HG03025 (cell line): Measurements from ENCODE around the gene PWWP2B.

Experiments
- ATAC-seq: cut with Tn5 transposase; IDR thresholded peaks from one replicate; pipeline ENCODE4 v1.9.1; 2021; ENCODE audit warnings: mild to moderate bottlenecking, moderate library complexity; ENCODE audit not compliant: unreplicated experiment, low FRiP score

Gene PWWP2B

GRCh38 chr10:132416566-132417256 lies 19.7 kb downstream of the PWWP2B start:
- no peak for ATAC-seq

GRCh38 chr10:132417257-132417910 lies 20.4 kb downstream of the PWWP2B start:
- no peak for ATAC-seq

GRCh38 chr10:132417957-132418441 lies 21.0 kb downstream of the PWWP2B start:
- ATAC-seq = no peak

- ATAC-seq = no peak
Observed at GRCh38 chr10:132418527-132419416, 21.8 kb downstream of the PWWP2B start.

- ATAC-seq = no peak
Observed at GRCh38 chr10:132419538-132420468, 22.8 kb downstream of the PWWP2B start.

GRCh38 chr10:132420469-132420980 lies 23.5 kb downstream of the PWWP2B start:
- ATAC-seq = no peak

GRCh38 chr10:132420981-132421846 lies 24.2 kb downstream of the PWWP2B start:
- no peak for ATAC-seq

GRCh38 chr10:132421847-132422751 lies 25.1 kb downstream of the PWWP2B start:
- ATAC-seq = no peak

- ATAC-seq = no peak
Observed at GRCh38 chr10:132422903-132423825, 26.2 kb downstream of the PWWP2B start.

- ATAC-seq = no peak
Observed at GRCh38 chr10:132423966-132424861, 27.2 kb downstream of the PWWP2B start.

GRCh38 chr10:132425029-132425756 lies 28.2 kb downstream of the PWWP2B start:
- ATAC-seq = no peak

GRCh38 chr10:132425757-132426155 lies 28.8 kb downstream of the PWWP2B start:
- ATAC-seq = no peak

- no peak for ATAC-seq
Observed at GRCh38 chr10:132427006-132427771, 30.2 kb downstream of the PWWP2B start.

- no peak for ATAC-seq
Observed at GRCh38 chr10:132427939-132428367, 31.0 kb downstream of the PWWP2B start.
